Right lobe of liver (tissue), 4 donors: Measurements from ENCODE around the gene RBP3.

ENCODE experiments used
- POLR2A ChIP-seq: fragments of 450-650 bp; IDR thresholded peaks from one replicate; pipeline ENCODE4 v1.6.1; 2017; ENCODE audit warnings: antibody characterized with exemption, mild to moderate bottlenecking
- TF ChIP-seq, protein P1 (sequence below), 4 donors: fragments of 200-600 bp in 3 of 4; fragments of 450-650 bp in 1 of 4; IDR thresholded peaks; one replicate each; pipeline versions ENCODE4 v1.5.1 to v1.8.0; 2016 to 2022; ENCODE audit warnings: antibody characterized with exemption in 4 of 4, mild to moderate bottlenecking in 2 of 4
- donor health status: DM: no; HTN: no; CAD: no.
- donor health status: DM: no; HTN: no; CAD: no.
- donor health status: DM: no; HTN: yes; CAD: no.

DNA sequence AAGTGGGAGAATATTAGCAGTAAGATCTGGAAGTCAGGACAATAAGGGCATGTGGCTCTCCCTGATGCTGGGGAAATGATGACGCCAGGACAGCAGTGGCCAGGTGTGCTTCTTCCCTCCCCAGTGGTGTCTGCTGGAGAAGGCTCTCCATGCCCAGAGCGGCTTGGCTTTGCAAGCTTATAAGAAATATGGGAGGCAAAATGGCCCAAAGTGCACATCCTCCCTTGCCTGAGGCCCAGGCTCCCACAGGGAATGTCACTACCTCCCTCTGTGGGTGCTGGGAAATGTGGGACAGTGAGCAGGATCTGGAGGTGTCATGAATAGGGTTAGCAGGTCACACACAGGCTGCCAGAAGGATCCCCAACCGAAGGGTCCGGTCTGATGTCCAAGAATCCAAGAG, 53.0 kb downstream of the RBP3 start:
- TF ChIP-seq, protein P1, sequence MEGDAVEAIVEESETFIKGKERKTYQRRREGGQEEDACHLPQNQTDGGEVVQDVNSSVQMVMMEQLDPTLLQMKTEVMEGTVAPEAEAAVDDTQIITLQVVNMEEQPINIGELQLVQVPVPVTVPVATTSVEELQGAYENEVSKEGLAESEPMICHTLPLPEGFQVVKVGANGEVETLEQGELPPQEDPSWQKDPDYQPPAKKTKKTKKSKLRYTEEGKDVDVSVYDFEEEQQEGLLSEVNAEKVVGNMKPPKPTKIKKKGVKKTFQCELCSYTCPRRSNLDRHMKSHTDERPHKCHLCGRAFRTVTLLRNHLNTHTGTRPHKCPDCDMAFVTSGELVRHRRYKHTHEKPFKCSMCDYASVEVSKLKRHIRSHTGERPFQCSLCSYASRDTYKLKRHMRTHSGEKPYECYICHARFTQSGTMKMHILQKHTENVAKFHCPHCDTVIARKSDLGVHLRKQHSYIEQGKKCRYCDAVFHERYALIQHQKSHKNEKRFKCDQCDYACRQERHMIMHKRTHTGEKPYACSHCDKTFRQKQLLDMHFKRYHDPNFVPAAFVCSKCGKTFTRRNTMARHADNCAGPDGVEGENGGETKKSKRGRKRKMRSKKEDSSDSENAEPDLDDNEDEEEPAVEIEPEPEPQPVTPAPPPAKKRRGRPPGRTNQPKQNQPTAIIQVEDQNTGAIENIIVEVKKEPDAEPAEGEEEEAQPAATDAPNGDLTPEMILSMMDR (IDR thresholded peaks at IDR 0.05): no peak
- TF ChIP-seq POLR2A: no peak
